PC-3 (cell line): ENCODE measurements around the gene MAGEF1. TPM values are rescaled to one million over a fixed set of nuclear protein-coding genes. Genes with fewer than 3 reads are reported as not detected.

Experiments
- ATAC-seq: fragments of 200-7000 bp; cut with Tn5 transposase; 2 replicates; pipeline ENCODE4 v1.9.1; 2020; ENCODE audit warnings: mild to moderate bottlenecking, moderate library complexity
- BruUV-seq: library from RNA; stranded (reverse); fragments of 400-500 nt; replicated peaks from 2 replicates; lab custom pipeline; 2021; lab: Mats Ljungman, UMichigan
- CTCF ChIA-PET: fragments of 300-600 bp; sonication (Branson Sonifier 250); formaldehyde crosslinking; loops from one replicate; lab custom pipeline; 2022; ENCODE audit warnings: antibody characterized with exemption; lab: Charles Lee
- POLR2A ChIA-PET: fragments of 300-600 bp; sonication (Branson Sonifier 250); formaldehyde crosslinking; loops from one replicate; lab custom pipeline; 2022; ENCODE audit warnings: antibody characterized with exemption; ENCODE audit not compliant: unreplicated experiment; lab: Charles Lee
- DNase-seq: peaks from one replicate; pipeline ENCODE4 v3.0.0-alpha.2; 2015
- H2AFZ ChIP-seq: fragments of 300-600 bp; sonication (generic); 2 replicates; pipeline ENCODE4 v1.6.0; 2016; ENCODE audit warnings: antibody characterized with exemption, low read length
- H3F3A ChIP-seq: fragments of 300-600 bp; sonication (generic); one replicate; pipeline ENCODE4 v1.6.0; 2017; ENCODE audit warnings: antibody characterized with exemption, low read length, control low read depth, mild to moderate bottlenecking; ENCODE audit not compliant: unreplicated experiment
- H3K27ac ChIP-seq: fragments of 300-600 bp; sonication (generic); 2 replicates; pipeline ENCODE4 v1.5.1; 2016; ENCODE audit warnings: mild to moderate bottlenecking, low read length
- H3K27me3 ChIP-seq: fragments of 300-600 bp; sonication (generic); 2 replicates; pipeline ENCODE4 v1.6.1; 2016; ENCODE audit warnings: low read length, mixed read lengths
- H3K36me3 ChIP-seq: fragments of 300-600 bp; sonication (generic); 2 replicates; pipeline ENCODE4 v1.6.1; 2016; ENCODE audit warnings: low read depth, mixed run types, low read length, mixed read lengths
- H3K4me1 ChIP-seq: fragments of 300-600 bp; sonication (generic); 2 replicates; pipeline ENCODE4 v1.5.1; 2016; ENCODE audit warnings: low read length; ENCODE audit not compliant: insufficient read depth
- H3K4me2 ChIP-seq: fragments of 300-600 bp; sonication (generic); 2 replicates; pipeline ENCODE4 v1.6.0; 2016; ENCODE audit warnings: low read length
- H3K4me3 ChIP-seq: fragments of 300-600 bp; sonication (generic); 2 replicates; pipeline ENCODE4 v1.5.1; 2016; ENCODE audit warnings: mild to moderate bottlenecking, low read length, mixed read lengths
- H3K79me2 ChIP-seq: fragments of 300-600 bp; sonication (generic); 2 replicates; pipeline ENCODE4 v1.6.1; 2017; ENCODE audit warnings: low read length, mixed read lengths
- H3K9ac ChIP-seq: fragments of 300-600 bp; sonication (generic); 2 replicates; pipeline ENCODE4 v1.6.0; 2016; ENCODE audit warnings: mild to moderate bottlenecking, low read length
- H3K9me2 ChIP-seq: fragments of 300-600 bp; sonication (generic); replicated peaks from 2 replicates; pipeline ENCODE4 v1.6.1; 2016; ENCODE audit warnings: mixed run types, low read length, mixed read lengths
- H3K9me3 ChIP-seq: fragments of 300-600 bp; sonication (generic); 2 replicates; pipeline ENCODE4 v1.6.1; 2016; ENCODE audit warnings: low read length, mixed read lengths
- H4K20me1 ChIP-seq: fragments of 300-600 bp; sonication (generic); 2 replicates; pipeline ENCODE4 v1.6.1; 2016; ENCODE audit warnings: low read length, mixed read lengths
- EZH2 ChIP-seq: fragments of 300-600 bp; sonication (generic); IDR thresholded peaks from one replicate; pipeline ENCODE4 v1.6.1; 2017; ENCODE audit warnings: antibody characterized with exemption, mild to moderate bottlenecking, low read length; ENCODE audit not compliant: unreplicated experiment
- EZH2phosphoT487 ChIP-seq: fragments of 300-600 bp; sonication (generic); IDR thresholded peaks from 2 replicates; pipeline ENCODE4 v1.6.1; 2018; ENCODE audit warnings: mild to moderate bottlenecking, antibody characterized with exemption, low read length, borderline replicate concordance
- intact Hi-C: fragments of 100-400 bp; cut with micrococcal nuclease; formaldehyde crosslinking; loops from 2 replicates; pipeline ENCODE4 v1.9.0; 2023
- total RNA-seq: library from RNA; depleted of rRNA; stranded (reverse); fragments of >200 nt; gene quantifications from 2 replicates; pipeline ENCODE4 v1.2.3, GENCODE V29; 2014
- TF ChIP-seq, protein P1 (sequence below): fragments of 300-600 bp; sonication (generic); conservative IDR thresholded peaks from 2 replicates; pipeline ENCODE4 v1.5.1; 2017; ENCODE audit warnings: antibody characterized with exemption, low read depth, mild to moderate bottlenecking, low read length

MAGEF1 gene
- total RNA-seq, 1 experiment from 2014 or later: 43.6 TPM

DNA sequence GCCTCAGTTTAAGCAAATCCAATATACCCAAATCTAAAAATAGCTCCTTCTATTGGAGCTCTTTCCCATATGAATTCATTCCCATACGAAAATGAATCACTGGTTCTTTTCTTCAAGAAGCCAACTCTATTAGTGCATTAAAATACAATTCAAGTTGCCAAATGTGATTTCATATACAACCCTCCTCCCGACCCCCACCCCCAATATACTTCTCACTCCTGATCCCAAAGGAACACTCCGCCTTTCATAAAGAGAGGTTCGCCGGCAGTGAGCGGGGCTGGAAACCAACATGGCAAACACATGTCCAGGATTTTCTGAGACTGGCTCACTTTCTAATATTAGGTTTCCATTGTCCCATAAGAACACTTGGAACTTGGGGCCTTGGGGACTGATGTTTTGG, 48.5 kb downstream of the MAGEF1 start:
- no peak overlapping the region for H3K9ac ChIP-seq
- H3K4me1 ChIP-seq: no peaks in the 10 kb centered on the region
- H3K27me3 ChIP-seq: no peaks in the 10 kb centered on the region
- no TSS peak for BruUV-seq
- no peaks in the 10 kb centered on the region for H3K9me3 ChIP-seq
- TF ChIP-seq, protein P1, sequence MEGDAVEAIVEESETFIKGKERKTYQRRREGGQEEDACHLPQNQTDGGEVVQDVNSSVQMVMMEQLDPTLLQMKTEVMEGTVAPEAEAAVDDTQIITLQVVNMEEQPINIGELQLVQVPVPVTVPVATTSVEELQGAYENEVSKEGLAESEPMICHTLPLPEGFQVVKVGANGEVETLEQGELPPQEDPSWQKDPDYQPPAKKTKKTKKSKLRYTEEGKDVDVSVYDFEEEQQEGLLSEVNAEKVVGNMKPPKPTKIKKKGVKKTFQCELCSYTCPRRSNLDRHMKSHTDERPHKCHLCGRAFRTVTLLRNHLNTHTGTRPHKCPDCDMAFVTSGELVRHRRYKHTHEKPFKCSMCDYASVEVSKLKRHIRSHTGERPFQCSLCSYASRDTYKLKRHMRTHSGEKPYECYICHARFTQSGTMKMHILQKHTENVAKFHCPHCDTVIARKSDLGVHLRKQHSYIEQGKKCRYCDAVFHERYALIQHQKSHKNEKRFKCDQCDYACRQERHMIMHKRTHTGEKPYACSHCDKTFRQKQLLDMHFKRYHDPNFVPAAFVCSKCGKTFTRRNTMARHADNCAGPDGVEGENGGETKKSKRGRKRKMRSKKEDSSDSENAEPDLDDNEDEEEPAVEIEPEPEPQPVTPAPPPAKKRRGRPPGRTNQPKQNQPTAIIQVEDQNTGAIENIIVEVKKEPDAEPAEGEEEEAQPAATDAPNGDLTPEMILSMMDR: no peak
- TF ChIP-seq EZH2 (no peak), EZH2phosphoT487 (no peak)
- H3K27ac ChIP-seq: no peak overlapping the region
- no peaks in the 10 kb centered on the region for H3K9me2 ChIP-seq
- no peak overlapping the region for H3K4me2 ChIP-seq
- no peaks in the 10 kb centered on the region for H3F3A ChIP-seq
- no peak overlapping the region for H3K4me3 ChIP-seq
- H4K20me1 ChIP-seq: no peaks in the 10 kb centered on the region
- no peak for DNase-seq
- H3K36me3 ChIP-seq: no peaks in the 10 kb centered on the region
- no peak overlapping the region for H2AFZ ChIP-seq
- intact Hi-C loops: no loop called here
- ChIA-PET CTCF (no interaction called here), POLR2A (no interaction called here)
- no peak for ATAC-seq
- no peaks in the 10 kb centered on the region for H3K79me2 ChIP-seq

DNA sequence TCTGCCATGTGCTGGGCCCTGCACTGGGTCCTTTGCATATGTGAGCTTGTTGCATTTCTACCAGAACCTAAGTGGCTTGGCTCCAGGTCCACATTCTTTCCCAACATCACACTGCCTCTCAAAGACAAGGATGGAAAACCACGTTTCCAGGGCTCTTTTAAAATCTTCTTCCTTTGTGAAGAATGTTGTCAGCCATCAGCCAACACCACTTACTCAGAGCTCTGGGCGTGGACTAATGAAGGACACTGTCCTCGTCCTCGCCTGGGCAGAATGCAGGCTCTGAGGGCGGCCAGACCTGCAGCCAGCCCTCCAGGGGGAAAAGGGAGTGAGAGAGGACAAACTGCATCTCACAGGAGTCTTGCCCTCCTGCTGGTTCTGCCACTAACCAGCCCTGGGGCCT, 49.7 kb downstream of the MAGEF1 start:
- no TSS peak for BruUV-seq
- intact Hi-C loops: no loop called here
- CTCF ChIA-PET: no interaction called here

DNA sequence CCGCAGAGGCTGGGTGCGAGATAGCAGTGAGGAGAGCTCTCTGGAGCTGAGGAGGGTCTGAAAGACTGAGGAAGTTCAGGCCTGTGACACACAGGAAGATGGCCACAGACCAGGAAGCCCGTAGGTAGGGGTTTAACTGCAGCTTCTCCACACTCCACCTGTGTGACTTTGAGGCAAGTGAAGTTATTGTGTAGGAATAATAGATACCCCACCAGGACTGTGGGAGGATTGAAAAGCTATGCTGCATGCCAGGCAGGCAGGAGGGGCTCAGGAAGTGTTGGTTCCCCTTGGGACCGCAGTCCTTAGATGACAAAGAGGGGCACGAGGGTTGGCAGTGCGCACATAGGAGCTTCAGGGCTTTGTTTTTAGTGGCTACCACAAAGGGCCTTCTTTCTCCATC, 50.9 kb downstream of the MAGEF1 start:
- no peak overlapping the region for H3K4me2 ChIP-seq
- no peak overlapping the region for H3K4me3 ChIP-seq
- no peaks in the 10 kb centered on the region for H3K27me3 ChIP-seq
- H3K9ac ChIP-seq: no peak overlapping the region
- H3K9me3 ChIP-seq: no peaks in the 10 kb centered on the region
- POLR2A ChIA-PET: no interaction called here
- no peaks in the 10 kb centered on the region for H3K36me3 ChIP-seq
- no peaks in the 10 kb centered on the region for H3F3A ChIP-seq
- H3K4me1 ChIP-seq: no peaks in the 10 kb centered on the region
- BruUV-seq: no TSS peak
- intact Hi-C loops: no loop called here
- no peaks in the 10 kb centered on the region for H3K9me2 ChIP-seq
- H3K27ac ChIP-seq: no peak overlapping the region
- DNase-seq: no peak
- CTCF ChIA-PET: no interaction called here
- H3K79me2 ChIP-seq: no peaks in the 10 kb centered on the region
- H2AFZ ChIP-seq: no peak overlapping the region
- no peaks in the 10 kb centered on the region for H4K20me1 ChIP-seq
- no peak for ATAC-seq
- TF ChIP-seq EZH2phosphoT487 (no peak), EZH2 (no peak)
- TF ChIP-seq, protein P1: no peak

More for the DNA sequence above, 49.7 kb downstream of the MAGEF1 start:
- no peak overlapping the region for H3K4me2 ChIP-seq
- H3K9ac ChIP-seq: no peak overlapping the region
- H3K4me3 ChIP-seq: no peak overlapping the region
- ATAC-seq (no peak; the same call in 1 of the 2 replicates), DNase-seq (no peak)
- H3F3A ChIP-seq: no peaks in the 10 kb centered on the region
- H3K9me3 ChIP-seq: no peaks in the 10 kb centered on the region
- no peaks in the 10 kb centered on the region for H3K9me2 ChIP-seq
- TF ChIP-seq EZH2 (no peak), EZH2phosphoT487 (no peak)
- TF ChIP-seq, protein P1: no peak
- no peaks in the 10 kb centered on the region for H3K4me1 ChIP-seq
- no peaks in the 10 kb centered on the region for H3K36me3 ChIP-seq
- no peaks in the 10 kb centered on the region for H3K27me3 ChIP-seq
- POLR2A ChIA-PET: no interaction called here
- H3K79me2 ChIP-seq: no peaks in the 10 kb centered on the region
- no peak overlapping the region for H2AFZ ChIP-seq
- no peak overlapping the region for H3K27ac ChIP-seq
- H4K20me1 ChIP-seq: no peaks in the 10 kb centered on the region
